K562 (cell line): Measurements from ENCODE around the gene CDC123. TPM values are rescaled to one million over a fixed set of nuclear protein-coding genes. Genes with fewer than 3 reads are reported as not detected.

ENCODE experiments used
- CBX1 ChIP-seq: sonication (generic); IDR thresholded peaks from 2 replicates; pipeline ENCODE4 v1.6.1; 2016; ENCODE audit warnings: antibody characterized with exemption, low read depth, mild to moderate bottlenecking
- CEBPB ChIP-seq: fragments of 450-650 bp; IDR thresholded peaks from 2 replicates; pipeline ENCODE4 v1.6.1; 2016; ENCODE audit warnings: missing genetic modification characterization, missing compliant biosample characterization
- CSDE1 ChIP-seq, 2 experiments: fragments of 450-650 bp; IDR thresholded peaks; 2 replicates each; pipeline ENCODE4 v1.6.1; 2016; ENCODE audit warnings: mild to moderate bottlenecking in 1 of 2
- HEY1 ChIP-seq: fragments of 250-450 bp; sonication (Bioruptor Pico); IDR thresholded peaks from 2 replicates; pipeline ENCODE4 v1.5.0; 2020; ENCODE audit warnings: mild to moderate bottlenecking, moderate library complexity, borderline replicate concordance
- KLF6 ChIP-seq: fragments of 250-450 bp; sonication (Bioruptor Pico); IDR thresholded peaks from 2 replicates; pipeline ENCODE4 v1.4.0; 2020; ENCODE audit warnings: mild to moderate bottlenecking, moderate library complexity, borderline replicate concordance
- NCOA6 ChIP-seq: fragments of 450-650 bp; IDR thresholded peaks from 2 replicates; pipeline ENCODE4 v1.6.1; 2017; ENCODE audit warnings: mild to moderate bottlenecking
- NFIC ChIP-seq: fragments of 450-650 bp; IDR thresholded peaks from 2 replicates; pipeline ENCODE4 v1.6.1; 2017; ENCODE audit warnings: mild to moderate bottlenecking, inconsistent platforms
- PYGO2 ChIP-seq: fragments of 450-650 bp; IDR thresholded peaks from 2 replicates; pipeline ENCODE4 v1.6.1; 2016; ENCODE audit warnings: mild to moderate bottlenecking, missing genetic modification characterization, moderate library complexity, missing compliant biosample characterization
- RBM14 ChIP-seq: fragments of 200-400 bp; formaldehyde crosslinking; IDR thresholded peaks from 2 replicates; pipeline ENCODE4 v1.6.1; 2018; ENCODE audit warnings: low read depth, mild to moderate bottlenecking, low read length, moderate library complexity, borderline replicate concordance; ENCODE audit not compliant: insufficient read depth
- STAT5B ChIP-seq: fragments of 250-450 bp; sonication (Bioruptor Pico); IDR thresholded peaks from 2 replicates; pipeline ENCODE4 v1.8.0; 2021; ENCODE audit warnings: mild to moderate bottlenecking, inconsistent platforms
- ZNF431 ChIP-seq: sonication (generic); formaldehyde crosslinking; IDR thresholded peaks from 2 replicates; pipeline ENCODE4 v1.8.0; 2022; ENCODE audit warnings: mild to moderate bottlenecking, missing genetic modification reagents
- polyA plus RNA-seq, 8 experiments: library from polyadenylated mRNA; depleted of rRNA in 4 of 8; stranded (reverse) in 5 of 8; unstranded in 3 of 8; fragments of >200 nt; fragmentation: Nextera tagmentation in 2 of 8; fragmentation: Illumina TruSeq in 1 of 8; extraction: Ambion mirVana in 2 of 8; extraction: Trizol in 1 of 8; gene quantifications; 2 replicates each; pipeline versions ENCODE4 v1.2.1 to v1.2.3, GENCODE V29; 2011 to 2014; ENCODE audit warnings: inconsistent platforms in 1 of 8, missing spikeins in 1 of 8
- total RNA-seq, 7 experiments: library from RNA; depleted of rRNA in 6 of 7; stranded (reverse); fragments of >200 nt in 6 of 7; fragmentation: Illumina TruSeq in 2 of 7; extraction: Trizol in 2 of 7; gene quantifications; 2 replicates each; pipeline versions ENCODE4 v1.2.1 to v1.2.3, GENCODE V29; 2011 to 2021; ENCODE audit warnings: low replicate concordance in 1 of 7
- TF ChIP-seq, protein P1 (sequence below), 2 experiments: fragments of 450-650 bp in 1 of 2; sonication (generic) in 1 of 2; formaldehyde crosslinking in 1 of 2; IDR thresholded peaks in 1 of 2; conservative IDR thresholded peaks in 1 of 2; 2 replicates each; pipeline versions ENCODE4 v1.6.1 to v1.8.1; 2016 to 2023; ENCODE audit warnings: mild to moderate bottlenecking in 2 of 2, moderate library complexity in 2 of 2, inconsistent platforms in 1 of 2, missing genetic modification reagents in 1 of 2
- TF ChIP-seq, protein P2 (sequence below): fragments of 250-450 bp; sonication (Bioruptor Pico); IDR thresholded peaks from 2 replicates; pipeline ENCODE4 v1.4.0; 2020; ENCODE audit warnings: borderline replicate concordance
- TF ChIP-seq, protein P3 (sequence below): conservative IDR thresholded peaks from 2 replicates; pipeline ENCODE4 v1.6.1; 2011; ENCODE audit warnings: low read depth, mild to moderate bottlenecking, low read length; ENCODE audit not compliant: control insufficient read depth
- TF ChIP-seq, protein P4 (sequence below): fragments of 450-650 bp; conservative IDR thresholded peaks from 2 replicates; pipeline ENCODE4 v1.6.1; 2016; ENCODE audit warnings: missing genetic modification characterization, low read depth, mild to moderate bottlenecking, missing compliant biosample characterization, moderate library complexity
- TF ChIP-seq, protein P5 (sequence below): fragments of 450-650 bp; formaldehyde crosslinking; IDR thresholded peaks from 2 replicates; pipeline ENCODE4 v1.4.0; 2020; ENCODE audit warnings: mild to moderate bottlenecking, mixed read lengths
- TF ChIP-seq, protein P6 (sequence below), 2 experiments: IDR thresholded peaks; 2 replicates each; pipeline ENCODE4 v1.6.1; 2012; ENCODE audit warnings: improper control_type of control experiment in 2 of 2, low read depth in 2 of 2, low read length in 2 of 2, borderline replicate concordance in 1 of 2
- TF ChIP-seq, protein P7 (sequence below): IDR thresholded peaks from 2 replicates; pipeline ENCODE4 v1.6.1; 2011; ENCODE audit not compliant: insufficient read length; ENCODE audit errors: extremely low read depth

Gene CDC123
- total and polyA plus RNA-seq, 9 of the 15 experiments (the other 6 are each of a cell fraction or from before 2014, with no cell fraction given) = 137 to 288 (median 175) TPM

- TF ChIP-seq HEY1 (CRISPR knock-in tag) = no peak
- TF ChIP-seq, protein P1, sequence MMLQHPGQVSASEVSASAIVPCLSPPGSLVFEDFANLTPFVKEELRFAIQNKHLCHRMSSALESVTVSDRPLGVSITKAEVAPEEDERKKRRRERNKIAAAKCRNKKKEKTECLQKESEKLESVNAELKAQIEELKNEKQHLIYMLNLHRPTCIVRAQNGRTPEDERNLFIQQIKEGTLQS (IDR thresholded peaks at IDR 0.05) = 0 out of 2 replicates have a peak, but pooled peaks have one; percentile 26
- TF ChIP-seq, protein P1 (CRISPR knock-in tag; conservative IDR thresholded peaks at IDR 0.05) = no peak
- TF ChIP-seq, protein P2, sequence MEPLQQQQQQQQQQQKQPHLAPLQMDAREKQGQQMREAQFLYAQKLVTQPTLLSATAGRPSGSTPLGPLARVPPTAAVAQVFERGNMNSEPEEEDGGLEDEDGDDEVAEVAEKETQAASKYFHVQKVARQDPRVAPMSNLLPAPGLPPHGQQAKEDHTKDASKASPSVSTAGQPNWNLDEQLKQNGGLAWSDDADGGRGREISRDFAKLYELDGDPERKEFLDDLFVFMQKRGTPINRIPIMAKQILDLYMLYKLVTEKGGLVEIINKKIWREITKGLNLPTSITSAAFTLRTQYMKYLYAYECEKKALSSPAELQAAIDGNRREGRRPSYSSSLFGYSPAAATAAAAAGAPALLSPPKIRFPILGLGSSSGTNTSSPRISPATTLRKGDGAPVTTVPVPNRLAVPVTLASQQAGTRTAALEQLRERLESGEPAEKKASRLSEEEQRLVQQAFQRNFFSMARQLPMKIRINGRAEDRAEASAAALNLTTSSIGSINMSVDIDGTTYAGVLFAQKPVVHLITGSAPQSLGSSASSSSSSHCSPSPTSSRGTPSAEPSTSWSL (CRISPR knock-in tag) = no peak
- TF ChIP-seq PYGO2 (tag) = no peak
- TF ChIP-seq, protein P3, sequence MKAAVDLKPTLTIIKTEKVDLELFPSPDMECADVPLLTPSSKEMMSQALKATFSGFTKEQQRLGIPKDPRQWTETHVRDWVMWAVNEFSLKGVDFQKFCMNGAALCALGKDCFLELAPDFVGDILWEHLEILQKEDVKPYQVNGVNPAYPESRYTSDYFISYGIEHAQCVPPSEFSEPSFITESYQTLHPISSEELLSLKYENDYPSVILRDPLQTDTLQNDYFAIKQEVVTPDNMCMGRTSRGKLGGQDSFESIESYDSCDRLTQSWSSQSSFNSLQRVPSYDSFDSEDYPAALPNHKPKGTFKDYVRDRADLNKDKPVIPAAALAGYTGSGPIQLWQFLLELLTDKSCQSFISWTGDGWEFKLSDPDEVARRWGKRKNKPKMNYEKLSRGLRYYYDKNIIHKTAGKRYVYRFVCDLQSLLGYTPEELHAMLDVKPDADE = no peak
- no peak for TF ChIP-seq NFIC
- TF ChIP-seq, protein P4, sequence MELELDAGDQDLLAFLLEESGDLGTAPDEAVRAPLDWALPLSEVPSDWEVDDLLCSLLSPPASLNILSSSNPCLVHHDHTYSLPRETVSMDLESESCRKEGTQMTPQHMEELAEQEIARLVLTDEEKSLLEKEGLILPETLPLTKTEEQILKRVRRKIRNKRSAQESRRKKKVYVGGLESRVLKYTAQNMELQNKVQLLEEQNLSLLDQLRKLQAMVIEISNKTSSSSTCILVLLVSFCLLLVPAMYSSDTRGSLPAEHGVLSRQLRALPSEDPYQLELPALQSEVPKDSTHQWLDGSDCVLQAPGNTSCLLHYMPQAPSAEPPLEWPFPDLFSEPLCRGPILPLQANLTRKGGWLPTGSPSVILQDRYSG (tag) = no peak
- no peak for TF ChIP-seq CSDE1 (IDR thresholded peaks at IDR 0.05)
- TF ChIP-seq CBX1 = no peak
- TF ChIP-seq, protein P5, sequence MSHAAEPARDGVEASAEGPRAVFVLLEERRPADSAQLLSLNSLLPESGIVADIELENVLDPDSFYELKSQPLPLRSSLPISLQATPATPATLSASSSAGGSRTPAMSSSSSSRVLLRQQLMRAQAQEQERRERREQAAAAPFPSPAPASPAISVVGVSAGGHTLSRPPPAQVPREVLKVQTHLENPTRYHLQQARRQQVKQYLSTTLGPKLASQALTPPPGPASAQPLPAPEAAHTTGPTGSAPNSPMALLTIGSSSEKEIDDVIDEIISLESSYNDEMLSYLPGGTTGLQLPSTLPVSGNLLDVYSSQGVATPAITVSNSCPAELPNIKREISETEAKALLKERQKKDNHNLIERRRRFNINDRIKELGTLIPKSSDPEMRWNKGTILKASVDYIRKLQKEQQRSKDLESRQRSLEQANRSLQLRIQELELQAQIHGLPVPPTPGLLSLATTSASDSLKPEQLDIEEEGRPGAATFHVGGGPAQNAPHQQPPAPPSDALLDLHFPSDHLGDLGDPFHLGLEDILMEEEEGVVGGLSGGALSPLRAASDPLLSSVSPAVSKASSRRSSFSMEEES (CRISPR knock-in tag) = peak; percentile 48
- no peak for TF ChIP-seq STAT5B (CRISPR knock-in tag)
- peak; percentile 89 for TF ChIP-seq CEBPB (tag)
- TF ChIP-seq, protein P6, sequence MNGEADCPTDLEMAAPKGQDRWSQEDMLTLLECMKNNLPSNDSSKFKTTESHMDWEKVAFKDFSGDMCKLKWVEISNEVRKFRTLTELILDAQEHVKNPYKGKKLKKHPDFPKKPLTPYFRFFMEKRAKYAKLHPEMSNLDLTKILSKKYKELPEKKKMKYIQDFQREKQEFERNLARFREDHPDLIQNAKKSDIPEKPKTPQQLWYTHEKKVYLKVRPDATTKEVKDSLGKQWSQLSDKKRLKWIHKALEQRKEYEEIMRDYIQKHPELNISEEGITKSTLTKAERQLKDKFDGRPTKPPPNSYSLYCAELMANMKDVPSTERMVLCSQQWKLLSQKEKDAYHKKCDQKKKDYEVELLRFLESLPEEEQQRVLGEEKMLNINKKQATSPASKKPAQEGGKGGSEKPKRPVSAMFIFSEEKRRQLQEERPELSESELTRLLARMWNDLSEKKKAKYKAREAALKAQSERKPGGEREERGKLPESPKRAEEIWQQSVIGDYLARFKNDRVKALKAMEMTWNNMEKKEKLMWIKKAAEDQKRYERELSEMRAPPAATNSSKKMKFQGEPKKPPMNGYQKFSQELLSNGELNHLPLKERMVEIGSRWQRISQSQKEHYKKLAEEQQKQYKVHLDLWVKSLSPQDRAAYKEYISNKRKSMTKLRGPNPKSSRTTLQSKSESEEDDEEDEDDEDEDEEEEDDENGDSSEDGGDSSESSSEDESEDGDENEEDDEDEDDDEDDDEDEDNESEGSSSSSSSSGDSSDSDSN (IDR thresholded peaks at IDR 0.05; ENCODE audit: borderline replicate concordance in 1 of 2, low read depth in 2 of 2, low read length in 2 of 2) = no peak
- TF ChIP-seq ZNF431 = no peak
- no peak for TF ChIP-seq KLF6 (CRISPR knock-in tag)
- no peak for TF ChIP-seq NCOA6
- no peak for TF ChIP-seq RBM14
- TF ChIP-seq, protein P7, sequence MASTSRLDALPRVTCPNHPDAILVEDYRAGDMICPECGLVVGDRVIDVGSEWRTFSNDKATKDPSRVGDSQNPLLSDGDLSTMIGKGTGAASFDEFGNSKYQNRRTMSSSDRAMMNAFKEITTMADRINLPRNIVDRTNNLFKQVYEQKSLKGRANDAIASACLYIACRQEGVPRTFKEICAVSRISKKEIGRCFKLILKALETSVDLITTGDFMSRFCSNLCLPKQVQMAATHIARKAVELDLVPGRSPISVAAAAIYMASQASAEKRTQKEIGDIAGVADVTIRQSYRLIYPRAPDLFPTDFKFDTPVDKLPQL = no peak
These were observed 2.8 kb upstream of the CDC123 start (continued) for GRCh38 chr10:12193193-12193592.
